ENCODE data around the gene SH3PXD2A. TPM values are rescaled to one million over a fixed set of nuclear protein-coding genes. Genes with fewer than 3 reads are reported as not detected.

Gene SH3PXD2A, protein sequence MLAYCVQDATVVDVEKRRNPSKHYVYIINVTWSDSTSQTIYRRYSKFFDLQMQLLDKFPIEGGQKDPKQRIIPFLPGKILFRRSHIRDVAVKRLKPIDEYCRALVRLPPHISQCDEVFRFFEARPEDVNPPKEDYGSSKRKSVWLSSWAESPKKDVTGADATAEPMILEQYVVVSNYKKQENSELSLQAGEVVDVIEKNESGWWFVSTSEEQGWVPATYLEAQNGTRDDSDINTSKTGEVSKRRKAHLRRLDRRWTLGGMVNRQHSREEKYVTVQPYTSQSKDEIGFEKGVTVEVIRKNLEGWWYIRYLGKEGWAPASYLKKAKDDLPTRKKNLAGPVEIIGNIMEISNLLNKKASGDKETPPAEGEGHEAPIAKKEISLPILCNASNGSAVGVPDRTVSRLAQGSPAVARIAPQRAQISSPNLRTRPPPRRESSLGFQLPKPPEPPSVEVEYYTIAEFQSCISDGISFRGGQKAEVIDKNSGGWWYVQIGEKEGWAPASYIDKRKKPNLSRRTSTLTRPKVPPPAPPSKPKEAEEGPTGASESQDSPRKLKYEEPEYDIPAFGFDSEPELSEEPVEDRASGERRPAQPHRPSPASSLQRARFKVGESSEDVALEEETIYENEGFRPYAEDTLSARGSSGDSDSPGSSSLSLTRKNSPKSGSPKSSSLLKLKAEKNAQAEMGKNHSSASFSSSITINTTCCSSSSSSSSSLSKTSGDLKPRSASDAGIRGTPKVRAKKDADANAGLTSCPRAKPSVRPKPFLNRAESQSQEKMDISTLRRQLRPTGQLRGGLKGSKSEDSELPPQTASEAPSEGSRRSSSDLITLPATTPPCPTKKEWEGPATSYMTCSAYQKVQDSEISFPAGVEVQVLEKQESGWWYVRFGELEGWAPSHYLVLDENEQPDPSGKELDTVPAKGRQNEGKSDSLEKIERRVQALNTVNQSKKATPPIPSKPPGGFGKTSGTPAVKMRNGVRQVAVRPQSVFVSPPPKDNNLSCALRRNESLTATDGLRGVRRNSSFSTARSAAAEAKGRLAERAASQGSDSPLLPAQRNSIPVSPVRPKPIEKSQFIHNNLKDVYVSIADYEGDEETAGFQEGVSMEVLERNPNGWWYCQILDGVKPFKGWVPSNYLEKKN
- total RNA-seq (2014; rRNA removed; shearing (Covaris generic)) = 0.37 and 0.48 TPM in 2 replicates
- 0.40 and 0.77 TPM in 2 replicates for polyA plus RNA-seq (2015; cell fraction: cytosol; rRNA removed)
- polyA plus RNA-seq (2015; cell fraction: nucleus; rRNA removed) = 0.23 and 0.77 TPM in 2 replicates

DNA sequence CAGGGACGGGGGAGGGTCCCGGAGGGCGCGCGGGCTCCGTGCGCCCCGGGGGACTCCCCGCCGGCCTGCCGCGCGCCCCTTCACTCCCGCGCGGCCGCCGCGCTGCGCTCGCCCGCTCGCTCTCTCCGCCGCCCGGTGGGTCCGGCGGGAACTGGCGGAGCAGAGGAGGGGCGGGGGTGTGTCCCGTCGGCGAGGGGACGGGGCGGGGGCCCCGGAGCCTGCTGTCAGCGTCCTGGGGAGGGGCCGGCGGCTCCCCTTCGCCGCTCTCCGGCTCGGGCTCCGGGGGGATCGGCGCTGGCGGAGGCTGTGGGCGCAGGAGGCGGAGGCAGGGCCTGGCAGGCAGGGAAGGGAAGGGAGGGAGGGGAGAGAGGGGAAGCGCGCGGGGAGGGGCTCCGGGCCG, at the start of gene SH3PXD2A:
Gene SH3PXD2A, minus strand, starts transcription at position 153 of the 400 bp plus-strand sequence. CDS start 310 bp downstream, outside the sequence.
- in situ Hi-C loops (cut with HindIII; ENCODE audit: low pct_unique_long_range_greater_than_20kb, low sequenced_read_pairs) = no loop called here
- no peak for DNase-seq (ENCODE audit: low read depth, low spot score)

DNA sequence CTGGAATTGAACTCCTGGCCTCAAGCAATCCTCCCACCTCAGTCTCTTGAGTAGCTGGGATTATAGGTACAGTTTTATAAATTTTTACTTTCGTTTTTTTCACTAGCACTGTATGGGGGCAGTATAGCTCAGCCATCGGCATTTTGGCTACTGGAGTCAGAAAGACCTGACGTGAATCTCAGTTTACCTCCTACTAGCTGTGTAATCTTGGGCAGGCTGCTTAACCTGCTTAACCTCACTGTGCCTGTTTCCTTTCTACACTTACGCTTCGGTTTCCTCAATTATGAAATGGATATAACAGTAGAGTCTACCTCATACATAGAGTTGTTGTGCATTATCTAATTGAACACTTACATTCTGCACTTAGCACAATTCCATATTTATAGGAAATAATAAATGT, 45.9 kb upstream of the SH3PXD2A start:
- in situ Hi-C loops (cut with HindIII; ENCODE audit: low pct_unique_long_range_greater_than_20kb, low sequenced_read_pairs) = no loop called here
- DNase-seq (ENCODE audit: low read depth, low spot score) = no peak

DNA sequence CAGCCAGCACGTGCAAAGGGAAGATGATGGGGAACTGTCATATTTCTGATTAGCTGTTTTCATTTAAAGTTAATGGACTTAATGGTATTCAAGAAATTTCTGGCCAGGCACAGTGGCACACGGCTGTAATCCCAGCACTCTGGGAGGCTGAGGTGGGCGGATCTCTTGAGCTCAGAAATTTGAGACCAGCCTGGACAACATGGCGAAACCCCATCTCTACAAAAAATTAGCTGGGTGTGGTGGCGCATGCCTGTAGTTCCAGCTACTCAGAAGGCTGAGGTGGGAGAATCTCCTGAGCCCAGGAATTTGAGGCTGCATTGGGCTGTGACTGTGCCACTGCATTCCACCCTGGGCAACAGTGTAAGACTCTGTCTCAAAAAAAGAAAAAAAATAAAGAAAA, 43.9 kb upstream of the SH3PXD2A start:
- in situ Hi-C loops (cut with HindIII; ENCODE audit: low pct_unique_long_range_greater_than_20kb, low sequenced_read_pairs) = no loop called here

DNA sequence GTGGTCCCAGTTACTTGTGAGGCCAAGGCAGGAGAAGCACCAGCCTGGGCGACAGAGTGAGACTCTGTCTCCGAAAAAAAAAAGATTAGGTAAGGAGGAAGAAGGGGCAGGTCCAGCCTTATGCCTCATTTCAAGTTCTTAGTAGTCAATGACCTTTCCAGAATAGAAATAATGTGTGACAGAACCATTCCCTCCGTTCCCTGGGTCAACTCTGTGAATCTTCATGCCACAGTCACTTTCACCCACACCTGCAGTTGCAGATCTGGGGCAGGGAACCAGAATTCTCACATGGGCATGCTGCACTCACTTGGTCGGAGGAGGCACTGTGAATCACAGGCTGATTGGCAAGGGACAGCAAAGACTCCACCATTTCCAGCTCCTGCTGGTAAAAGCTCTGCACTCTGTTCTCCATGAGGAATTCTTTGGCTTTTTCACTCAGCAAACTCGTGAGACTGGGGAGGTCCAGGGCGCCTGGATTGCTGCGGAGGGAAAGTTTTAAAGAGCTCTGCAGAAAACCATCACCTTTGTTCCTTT, 41.9 kb upstream of the SH3PXD2A start:
- in situ Hi-C loops (cut with HindIII; ENCODE audit: low pct_unique_long_range_greater_than_20kb, low sequenced_read_pairs) = no loop called here
- DNase-seq (ENCODE audit: low read depth, low spot score) = no peak

More for the DNA sequence above, 43.9 kb upstream of the SH3PXD2A start:
- no peak for DNase-seq (ENCODE audit: low read depth, low spot score)

DNA sequence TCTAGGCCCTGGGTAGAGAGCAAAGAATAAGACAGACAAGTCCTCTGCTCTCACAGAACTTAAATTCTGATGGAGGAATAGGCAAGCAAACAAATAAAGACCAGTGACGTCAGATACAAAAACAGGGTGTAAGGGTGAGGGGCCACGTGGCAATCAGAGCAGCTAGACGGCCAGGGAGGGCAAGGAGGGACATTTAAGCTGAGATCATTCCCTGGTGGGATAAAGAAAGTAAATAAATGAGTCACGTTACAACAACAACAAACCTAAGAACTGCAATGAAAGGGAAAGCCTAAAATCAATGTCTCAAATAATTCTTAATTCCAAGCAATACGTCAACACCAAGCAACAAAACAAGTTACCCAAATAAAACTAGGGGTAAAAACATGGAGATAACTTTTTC, 40.8 kb upstream of the SH3PXD2A start:
- in situ Hi-C loops (cut with HindIII; ENCODE audit: low pct_unique_long_range_greater_than_20kb, low sequenced_read_pairs) = no loop called here
- DNase-seq (ENCODE audit: low read depth, low spot score) = no peak

DNA sequence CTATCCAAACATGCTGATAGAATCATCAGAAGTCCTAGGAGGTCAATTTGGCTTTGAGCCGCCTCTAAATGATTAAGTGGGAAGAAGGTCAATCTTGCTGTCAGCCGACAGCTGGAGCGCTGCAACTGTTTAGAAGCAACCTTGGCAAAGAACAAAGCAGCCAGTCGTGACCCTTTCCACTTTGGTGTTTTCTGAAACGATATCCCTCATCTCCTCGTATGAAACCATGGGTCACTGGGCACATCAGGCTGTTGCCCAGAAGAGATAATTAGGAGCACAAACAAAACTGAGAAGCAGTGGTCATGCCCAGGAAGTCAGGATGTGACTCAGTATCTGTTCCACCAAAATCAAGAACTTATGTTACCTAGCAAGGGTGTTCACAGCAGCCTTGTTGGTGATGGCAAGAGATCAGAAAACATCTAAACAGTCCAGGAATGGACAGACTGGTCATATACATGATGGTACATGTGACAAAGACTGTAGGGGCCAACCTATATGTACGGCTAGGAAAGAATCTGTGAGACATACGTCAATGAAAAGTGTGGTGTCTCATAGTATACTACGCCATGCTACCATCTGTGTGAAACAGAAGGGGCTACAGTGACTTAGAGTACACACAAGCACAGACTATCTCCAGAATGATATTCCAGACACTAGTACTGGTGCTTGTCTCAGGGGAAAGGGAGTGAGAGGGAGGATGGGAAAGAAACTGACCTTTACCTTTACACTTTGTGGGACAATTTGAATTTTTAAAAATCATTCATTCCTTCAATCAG, 40.2 kb upstream of the SH3PXD2A start:
- no peak for DNase-seq (ENCODE audit: low read depth, low spot score)
- in situ Hi-C loops (cut with HindIII; ENCODE audit: low pct_unique_long_range_greater_than_20kb, low sequenced_read_pairs) = no loop called here

DNA sequence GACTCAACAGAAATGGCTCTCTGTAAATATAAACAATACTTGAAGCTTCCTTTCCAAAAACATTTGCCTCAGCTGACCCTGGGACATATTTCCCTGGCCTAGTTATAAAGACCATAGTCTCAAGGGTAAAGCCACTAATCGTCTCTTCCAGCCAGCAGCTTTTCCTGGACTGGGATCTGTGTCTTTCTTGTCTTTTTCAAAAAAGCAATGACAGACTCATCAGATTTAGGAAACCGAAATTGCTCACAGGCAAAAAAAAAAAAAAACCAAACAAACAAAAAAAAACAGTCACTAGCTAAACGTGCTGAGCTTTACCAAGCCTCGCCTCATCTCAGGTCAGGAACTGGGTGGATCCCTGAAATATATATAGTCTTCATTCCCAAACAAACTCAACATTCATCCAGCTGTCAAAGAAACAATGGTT, 39.1 kb upstream of the SH3PXD2A start:
- no peak for DNase-seq (ENCODE audit: low read depth, low spot score)
- in situ Hi-C loops (cut with HindIII; ENCODE audit: low pct_unique_long_range_greater_than_20kb, low sequenced_read_pairs) = no loop called here

DNA sequence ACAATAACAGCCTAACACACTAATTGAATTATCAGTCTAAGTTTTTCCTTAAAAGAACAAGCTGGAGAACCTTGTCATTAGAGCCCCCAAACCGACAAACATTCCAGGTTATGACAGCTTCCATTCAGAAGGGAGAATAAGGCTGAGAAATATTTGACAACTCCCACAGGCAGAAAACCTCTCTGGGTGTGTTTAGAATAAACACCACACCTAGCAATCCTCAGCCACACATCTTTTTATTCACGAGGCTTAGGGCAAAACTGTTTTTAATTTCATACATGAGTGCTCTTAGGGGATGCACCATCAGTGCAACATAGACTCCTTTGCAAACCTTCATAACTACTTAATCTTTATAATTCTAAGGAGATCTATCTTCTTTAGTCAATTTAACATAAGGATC, 38.4 kb upstream of the SH3PXD2A start:
- in situ Hi-C loops (cut with HindIII; ENCODE audit: low pct_unique_long_range_greater_than_20kb, low sequenced_read_pairs) = no loop called here
- DNase-seq (ENCODE audit: low read depth, low spot score) = no peak

DNA sequence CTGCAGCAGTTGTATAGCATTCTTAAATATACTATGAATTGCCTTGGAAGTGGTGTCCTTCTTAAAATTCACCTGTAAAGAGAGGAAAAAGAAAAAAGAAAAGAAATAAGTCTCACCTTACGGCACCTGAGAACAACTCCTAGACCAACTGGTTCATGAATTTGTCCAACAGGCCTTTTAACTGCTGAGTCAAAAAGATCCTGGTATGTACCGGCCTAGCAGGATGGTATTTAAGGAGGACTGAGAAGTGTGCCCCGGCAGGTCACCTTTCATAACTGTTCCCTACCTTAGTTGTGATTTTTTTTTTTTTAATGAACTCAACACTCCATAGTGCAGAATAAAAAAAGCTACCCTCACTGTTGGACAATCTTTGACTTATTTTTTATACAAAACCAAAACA, 36.8 kb upstream of the SH3PXD2A start:
- in situ Hi-C loops (cut with HindIII; ENCODE audit: low pct_unique_long_range_greater_than_20kb, low sequenced_read_pairs) = no loop called here
- DNase-seq (ENCODE audit: low read depth, low spot score) = no peak

DNA sequence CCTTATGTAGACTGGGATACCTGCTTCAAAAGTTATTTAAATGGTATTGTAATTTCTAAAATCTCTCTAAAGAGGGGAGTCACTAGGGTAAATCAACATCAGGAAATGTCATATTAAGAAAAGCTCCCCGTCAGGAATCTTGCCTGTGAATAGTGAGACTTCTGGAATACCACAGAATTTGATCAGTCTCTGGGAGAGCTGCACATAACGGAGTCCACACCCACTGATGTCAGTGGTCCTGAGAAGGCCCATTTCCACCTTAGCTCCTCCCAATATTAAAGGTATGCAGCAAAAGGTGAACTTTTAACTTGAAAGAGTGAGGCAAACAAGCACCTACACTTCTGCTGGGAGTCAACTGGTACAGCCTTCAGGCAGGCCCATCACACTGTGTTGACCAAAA, 35.3 kb upstream of the SH3PXD2A start:
- no peak for DNase-seq (ENCODE audit: low read depth, low spot score)
- in situ Hi-C loops (cut with HindIII; ENCODE audit: low pct_unique_long_range_greater_than_20kb, low sequenced_read_pairs) = no loop called here

DNA sequence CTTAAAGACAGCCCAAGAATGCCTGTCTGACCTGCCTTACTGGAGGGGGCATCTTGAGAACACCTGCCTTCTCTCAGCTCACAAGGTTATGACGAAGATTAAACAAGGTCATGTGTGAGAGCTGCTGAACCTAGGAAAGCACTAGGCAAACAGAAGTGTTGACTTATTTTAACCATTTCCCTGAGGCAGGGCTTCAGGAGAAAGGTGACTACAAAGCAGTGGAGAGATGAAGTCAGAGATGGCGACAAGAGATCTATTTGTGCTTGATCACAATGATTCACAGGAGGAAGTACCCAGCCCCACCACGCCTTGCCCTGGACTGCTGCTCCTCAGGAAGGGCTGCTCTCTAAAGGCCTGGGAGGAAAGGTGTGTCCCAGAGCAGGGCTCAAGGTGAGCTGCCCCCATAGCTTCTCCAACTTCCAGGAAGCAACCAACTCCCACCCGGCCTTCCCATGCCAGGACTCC, 34.9 kb upstream of the SH3PXD2A start:
- in situ Hi-C loops (cut with HindIII; ENCODE audit: low pct_unique_long_range_greater_than_20kb, low sequenced_read_pairs) = no loop called here
- DNase-seq (ENCODE audit: low read depth, low spot score) = no peak

DNA sequence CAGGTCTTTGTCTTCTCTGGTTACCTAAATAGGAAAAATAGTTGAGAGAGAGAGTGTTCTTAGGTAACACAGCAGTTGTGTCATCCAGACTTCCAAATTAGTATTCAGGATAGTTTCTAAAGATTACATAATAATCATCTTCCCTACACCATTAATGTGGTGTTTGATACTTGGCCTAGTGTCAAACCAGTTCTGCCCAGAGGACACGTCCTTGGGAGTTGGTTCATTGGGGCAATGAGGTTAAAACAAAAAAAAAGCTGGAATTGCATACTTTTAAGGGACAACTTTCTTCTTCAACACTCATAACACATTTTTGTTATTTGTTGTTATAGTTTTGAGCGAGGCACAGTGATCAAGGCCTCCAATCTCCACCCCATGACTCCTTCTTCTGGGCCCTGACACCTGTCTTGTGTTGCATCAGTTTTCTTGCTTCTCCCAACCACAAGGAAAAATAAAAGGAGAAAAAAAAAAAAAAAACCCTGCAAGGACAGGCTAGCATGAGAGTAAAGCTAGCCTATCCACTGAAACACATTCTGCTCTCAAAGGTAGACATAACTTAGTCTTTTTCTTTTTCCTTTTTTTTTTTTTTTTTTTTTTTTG, 33.8 kb upstream of the SH3PXD2A start:
- in situ Hi-C loops (cut with HindIII; ENCODE audit: low pct_unique_long_range_greater_than_20kb, low sequenced_read_pairs) = no loop called here
- no peak for DNase-seq (ENCODE audit: low read depth, low spot score)

DNA sequence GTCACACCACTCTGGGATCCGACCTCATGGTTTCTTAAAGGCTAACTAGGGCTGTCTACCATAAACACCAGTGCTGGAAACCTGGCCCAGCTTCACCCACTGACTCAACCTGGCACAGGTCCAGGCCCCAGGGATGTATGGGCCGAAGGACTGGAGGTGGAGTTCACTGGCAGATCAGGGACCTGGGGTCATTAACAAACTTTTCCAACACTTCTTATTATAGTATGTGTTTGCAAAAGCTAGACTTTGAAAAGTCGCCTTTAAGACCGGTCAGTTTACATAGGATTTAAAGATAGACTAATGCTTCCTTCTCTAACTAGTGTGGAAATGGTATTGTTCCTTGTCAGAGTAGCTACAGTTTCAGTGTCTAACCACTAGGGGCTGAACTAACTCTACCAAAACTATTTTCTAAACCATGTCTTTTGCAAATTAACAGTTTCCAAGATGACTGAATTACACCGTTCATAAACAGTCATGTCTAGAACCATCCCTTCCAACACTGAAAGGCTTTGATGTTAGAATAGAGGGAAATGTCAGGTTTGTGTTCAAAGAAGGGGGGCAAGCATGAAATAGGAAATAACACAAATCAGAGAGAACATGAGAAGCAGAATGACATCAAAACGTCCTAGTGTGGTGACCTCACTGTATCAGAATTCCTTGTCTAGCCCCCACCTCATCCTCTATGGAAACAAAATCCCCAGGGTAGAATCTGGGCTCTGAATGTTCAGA, 32.9 kb upstream of the SH3PXD2A start:
- in situ Hi-C loops (cut with HindIII; ENCODE audit: low pct_unique_long_range_greater_than_20kb, low sequenced_read_pairs) = no loop called here
- DNase-seq (ENCODE audit: low read depth, low spot score) = peak; percentile 68

DNA sequence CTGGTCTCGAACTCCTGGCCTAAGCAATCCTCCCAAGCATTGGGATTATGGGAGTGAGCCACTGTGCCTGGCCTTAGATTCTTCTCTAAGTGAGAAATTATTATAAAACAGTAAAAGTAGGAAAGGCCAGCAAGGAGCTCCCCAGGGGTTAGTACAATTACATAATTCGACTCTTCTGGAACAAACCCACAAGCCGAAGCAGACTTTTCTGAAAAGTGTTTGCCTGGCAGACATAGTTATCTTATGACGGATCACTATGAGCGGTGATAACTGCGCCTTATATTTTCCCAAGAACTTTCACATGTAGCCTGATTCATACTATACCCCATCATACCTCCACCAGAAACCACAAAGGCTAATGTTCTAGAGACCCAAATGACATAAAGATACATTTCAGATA, 30.2 kb upstream of the SH3PXD2A start:
- DNase-seq (ENCODE audit: low read depth, low spot score) = no peak
- in situ Hi-C loops (cut with HindIII; ENCODE audit: low pct_unique_long_range_greater_than_20kb, low sequenced_read_pairs) = no loop called here

DNA sequence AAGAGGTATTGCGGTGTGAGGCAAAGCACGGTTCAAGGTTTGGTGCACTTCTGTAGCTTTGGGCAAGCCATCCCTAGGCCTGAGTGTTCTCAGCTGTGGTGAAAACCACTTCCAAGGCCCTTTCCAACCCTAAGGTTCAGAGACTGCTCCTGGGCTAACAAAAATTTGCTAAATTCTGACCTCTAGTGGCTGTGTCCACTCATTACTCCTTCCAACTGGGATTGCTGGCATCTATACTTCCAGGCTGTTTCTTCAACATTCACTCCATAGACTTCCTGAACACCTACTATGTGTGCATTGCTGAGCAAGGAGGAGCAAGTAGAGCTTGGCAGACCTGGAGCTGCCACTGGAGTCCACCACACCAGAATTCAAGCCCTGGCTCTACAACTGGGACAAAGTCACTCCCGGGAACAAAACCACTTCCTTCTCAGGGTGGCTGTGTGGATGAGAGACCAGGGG, 29.3 kb upstream of the SH3PXD2A start:
- in situ Hi-C loops (cut with HindIII; ENCODE audit: low pct_unique_long_range_greater_than_20kb, low sequenced_read_pairs) = no loop called here
- peak; percentile 73 for DNase-seq (ENCODE audit: low read depth, low spot score)
